HepG2 (cell line): ENCODE results near the gene PPP1R7. TPM values are rescaled to one million over a fixed set of nuclear protein-coding genes. Genes with fewer than 3 reads are reported as not detected.

Source experiments
- BCL6 ChIP-seq: IDR thresholded peaks from 2 replicates; pipeline ENCODE4 v1.6.1; 2016; ENCODE audit warnings: missing genetic modification reagents, missing compliant biosample characterization
- MED13 ChIP-seq: sonication (generic); formaldehyde crosslinking; IDR thresholded peaks from 2 replicates; pipeline ENCODE4 v1.5.0; 2020; ENCODE audit warnings: missing genetic modification reagents
- NPAS2 ChIP-seq: sonication (generic); formaldehyde crosslinking; IDR thresholded peaks from 2 replicates; pipeline ENCODE4 v1.8.0; 2022; ENCODE audit warnings: mild to moderate bottlenecking, missing genetic modification reagents, borderline replicate concordance
- TBL1XR1 ChIP-seq: fragments of 150-350 bp; IDR thresholded peaks from 2 replicates; pipeline ENCODE4 v1.6.1; 2014; ENCODE audit warnings: borderline replicate concordance, low read length; ENCODE audit not compliant: partially characterized antibody
- TBX3 ChIP-seq: fragments of 450-650 bp; IDR thresholded peaks from 2 replicates; pipeline ENCODE4 v1.6.1; 2017; ENCODE audit warnings: antibody characterized with exemption, mild to moderate bottlenecking, inconsistent platforms, borderline replicate concordance
- TSC22D2 ChIP-seq: sonication (generic); formaldehyde crosslinking; IDR thresholded peaks from 2 replicates; pipeline ENCODE4 v1.5.1; 2020; ENCODE audit warnings: missing genetic modification reagents, mild to moderate bottlenecking, borderline replicate concordance
- ZFP1 ChIP-seq: IDR thresholded peaks from 2 replicates; pipeline ENCODE4 v1.6.1; 2016
- ZNF136 ChIP-seq: sonication (generic); formaldehyde crosslinking; IDR thresholded peaks from 2 replicates; pipeline ENCODE4 v1.8.1; 2022; ENCODE audit warnings: low read depth, mild to moderate bottlenecking, moderate library complexity, missing genetic modification reagents
- ZNF256 ChIP-seq: sonication (generic); formaldehyde crosslinking; conservative IDR thresholded peaks from 2 replicates; pipeline ENCODE4 v1.4.0; 2020; ENCODE audit warnings: missing genetic modification reagents
- ZNF383 ChIP-seq: sonication (generic); formaldehyde crosslinking; IDR thresholded peaks from 2 replicates; pipeline ENCODE4 v1.4.0; 2020; ENCODE audit warnings: missing genetic modification reagents, mild to moderate bottlenecking, borderline replicate concordance
- ZNF567 ChIP-seq: sonication (generic); formaldehyde crosslinking; IDR thresholded peaks from 2 replicates; pipeline ENCODE4 v1.8.1; 2023; ENCODE audit warnings: mild to moderate bottlenecking, missing genetic modification reagents, borderline replicate concordance
- ZNF660 ChIP-seq: sonication (generic); formaldehyde crosslinking; IDR thresholded peaks from 2 replicates; pipeline ENCODE4 v1.5.1; 2020; ENCODE audit warnings: mild to moderate bottlenecking, low read depth, missing genetic modification reagents, borderline replicate concordance
- ZNF674 ChIP-seq: sonication (generic); formaldehyde crosslinking; IDR thresholded peaks from 2 replicates; pipeline ENCODE4 v1.5.0; 2020; ENCODE audit warnings: low read depth, mild to moderate bottlenecking, missing genetic modification reagents
- polyA plus RNA-seq, 8 experiments: library from polyadenylated mRNA; depleted of rRNA in 3 of 8; stranded (reverse) in 7 of 8; unstranded in 1 of 8; fragments of >200 nt; fragmentation: Illumina TruSeq in 4 of 8; extraction: Trizol in 4 of 8; gene quantifications; 2 replicates each; pipeline versions ENCODE4 v1.2.1 to v1.2.3, GENCODE V29; 2011 to 2016; ENCODE audit warnings: low read depth in 4 of 8, missing spikeins in 1 of 8, mixed read lengths in 1 of 8; ENCODE audit not compliant: insufficient read depth in 1 of 8
- total RNA-seq, 5 experiments: library from RNA; depleted of rRNA; stranded (reverse); fragments of >200 nt; fragmentation: Illumina TruSeq; extraction: Trizol; gene quantifications; 2 replicates each; pipeline ENCODE4 v1.2.3, GENCODE V29; 2016; ENCODE audit warnings: low read depth in 1 of 5
- TF ChIP-seq, protein P1 (sequence below): sonication (generic); formaldehyde crosslinking; conservative IDR thresholded peaks from 2 replicates; pipeline ENCODE4 v1.4.0; 2020; ENCODE audit warnings: missing genetic modification reagents
- TF ChIP-seq, protein P2 (sequence below): sonication (generic); formaldehyde crosslinking; IDR thresholded peaks from 2 replicates; pipeline ENCODE4 v1.8.0; 2022; ENCODE audit warnings: mild to moderate bottlenecking, missing genetic modification reagents; ENCODE audit not compliant: insufficient replicate concordance
- TF ChIP-seq, protein P3 (sequence below): sonication (generic); formaldehyde crosslinking; IDR thresholded peaks from 2 replicates; pipeline ENCODE4 v1.5.0; 2020; ENCODE audit warnings: mild to moderate bottlenecking, missing genetic modification reagents, borderline replicate concordance
- TF ChIP-seq, protein P4 (sequence below): sonication (generic); formaldehyde crosslinking; IDR thresholded peaks from 2 replicates; pipeline ENCODE4 v1.9.0; 2021; ENCODE audit warnings: missing genetic modification reagents, borderline replicate concordance

The PPP1R7 gene
- total and polyA plus RNA-seq, 2 of the 13 experiments (the other 11 are each of a cell fraction or from before 2014, with no cell fraction given), result 33.3 to 67.9 TPM

DNA sequence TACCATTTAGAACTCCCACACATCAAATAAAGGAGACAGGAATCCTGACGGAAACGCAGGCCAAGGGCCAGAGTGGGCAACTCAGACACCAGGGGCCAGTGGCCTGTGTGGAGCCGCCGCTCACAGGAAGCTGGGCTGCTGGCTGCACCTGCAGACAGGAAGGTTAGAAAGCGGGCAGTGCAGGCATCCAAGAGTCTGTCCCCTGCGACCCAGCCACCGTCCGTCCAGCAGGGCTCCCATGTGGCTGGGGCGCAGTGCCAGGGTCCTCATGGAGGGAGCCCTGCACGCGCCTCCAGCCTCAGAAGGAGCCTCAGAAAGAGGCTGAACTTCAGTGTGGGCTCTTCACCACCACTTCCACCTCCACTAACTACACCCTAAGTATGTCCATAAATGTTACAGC, 35.7 kb downstream of the PPP1R7 start (continued):
- TF ChIP-seq, protein P1, sequence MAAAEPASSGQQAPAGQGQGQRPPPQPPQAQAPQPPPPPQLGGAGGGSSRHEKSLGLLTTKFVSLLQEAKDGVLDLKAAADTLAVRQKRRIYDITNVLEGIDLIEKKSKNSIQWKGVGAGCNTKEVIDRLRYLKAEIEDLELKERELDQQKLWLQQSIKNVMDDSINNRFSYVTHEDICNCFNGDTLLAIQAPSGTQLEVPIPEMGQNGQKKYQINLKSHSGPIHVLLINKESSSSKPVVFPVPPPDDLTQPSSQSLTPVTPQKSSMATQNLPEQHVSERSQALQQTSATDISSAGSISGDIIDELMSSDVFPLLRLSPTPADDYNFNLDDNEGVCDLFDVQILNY, result no peak
- TF ChIP-seq, protein P2, sequence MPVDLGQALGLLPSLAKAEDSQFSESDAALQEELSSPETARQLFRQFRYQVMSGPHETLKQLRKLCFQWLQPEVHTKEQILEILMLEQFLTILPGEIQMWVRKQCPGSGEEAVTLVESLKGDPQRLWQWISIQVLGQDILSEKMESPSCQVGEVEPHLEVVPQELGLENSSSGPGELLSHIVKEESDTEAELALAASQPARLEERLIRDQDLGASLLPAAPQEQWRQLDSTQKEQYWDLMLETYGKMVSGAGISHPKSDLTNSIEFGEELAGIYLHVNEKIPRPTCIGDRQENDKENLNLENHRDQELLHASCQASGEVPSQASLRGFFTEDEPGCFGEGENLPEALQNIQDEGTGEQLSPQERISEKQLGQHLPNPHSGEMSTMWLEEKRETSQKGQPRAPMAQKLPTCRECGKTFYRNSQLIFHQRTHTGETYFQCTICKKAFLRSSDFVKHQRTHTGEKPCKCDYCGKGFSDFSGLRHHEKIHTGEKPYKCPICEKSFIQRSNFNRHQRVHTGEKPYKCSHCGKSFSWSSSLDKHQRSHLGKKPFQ (CRISPR knock-in tag), result no peak
- no peak for TF ChIP-seq ZNF674
- no peak for TF ChIP-seq NPAS2 (CRISPR knock-in tag)
- TF ChIP-seq TSC22D2 (CRISPR knock-in tag), result no peak
- no peak for TF ChIP-seq TBX3
- TF ChIP-seq BCL6 (CRISPR knock-in tag), result no peak
- no peak for TF ChIP-seq ZFP1 (CRISPR knock-in tag)
- TF ChIP-seq ZNF660 (CRISPR knock-in tag), result no peak
- TF ChIP-seq TBL1XR1, result no peak
- no peak for TF ChIP-seq MED13 (CRISPR knock-in tag)
- TF ChIP-seq, protein P3, sequence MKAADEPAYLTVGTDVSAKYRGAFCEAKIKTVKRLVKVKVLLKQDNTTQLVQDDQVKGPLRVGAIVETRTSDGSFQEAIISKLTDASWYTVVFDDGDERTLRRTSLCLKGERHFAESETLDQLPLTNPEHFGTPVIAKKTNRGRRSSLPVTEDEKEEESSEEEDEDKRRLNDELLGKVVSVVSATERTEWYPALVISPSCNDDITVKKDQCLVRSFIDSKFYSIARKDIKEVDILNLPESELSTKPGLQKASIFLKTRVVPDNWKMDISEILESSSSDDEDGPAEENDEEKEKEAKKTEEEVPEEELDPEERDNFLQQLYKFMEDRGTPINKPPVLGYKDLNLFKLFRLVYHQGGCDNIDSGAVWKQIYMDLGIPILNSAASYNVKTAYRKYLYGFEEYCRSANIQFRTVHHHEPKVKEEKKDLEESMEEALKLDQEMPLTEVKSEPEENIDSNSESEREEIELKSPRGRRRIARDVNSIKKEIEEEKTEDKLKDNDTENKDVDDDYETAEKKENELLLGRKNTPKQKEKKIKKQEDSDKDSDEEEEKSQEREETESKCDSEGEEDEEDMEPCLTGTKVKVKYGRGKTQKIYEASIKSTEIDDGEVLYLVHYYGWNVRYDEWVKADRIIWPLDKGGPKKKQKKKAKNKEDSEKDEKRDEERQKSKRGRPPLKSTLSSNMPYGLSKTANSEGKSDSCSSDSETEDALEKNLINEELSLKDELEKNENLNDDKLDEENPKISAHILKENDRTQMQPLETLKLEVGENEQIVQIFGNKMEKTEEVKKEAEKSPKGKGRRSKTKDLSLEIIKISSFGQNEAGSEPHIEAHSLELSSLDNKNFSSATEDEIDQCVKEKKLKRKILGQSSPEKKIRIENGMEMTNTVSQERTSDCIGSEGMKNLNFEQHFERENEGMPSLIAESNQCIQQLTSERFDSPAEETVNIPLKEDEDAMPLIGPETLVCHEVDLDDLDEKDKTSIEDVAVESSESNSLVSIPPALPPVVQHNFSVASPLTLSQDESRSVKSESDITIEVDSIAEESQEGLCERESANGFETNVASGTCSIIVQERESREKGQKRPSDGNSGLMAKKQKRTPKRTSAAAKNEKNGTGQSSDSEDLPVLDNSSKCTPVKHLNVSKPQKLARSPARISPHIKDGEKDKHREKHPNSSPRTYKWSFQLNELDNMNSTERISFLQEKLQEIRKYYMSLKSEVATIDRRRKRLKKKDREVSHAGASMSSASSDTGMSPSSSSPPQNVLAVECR (CRISPR knock-in tag), result no peak
- no peak for TF ChIP-seq ZNF136
- TF ChIP-seq ZNF567, result no peak
- no peak for TF ChIP-seq ZNF383
- TF ChIP-seq ZNF256 (CRISPR knock-in tag), result no peak
- TF ChIP-seq, protein P4, sequence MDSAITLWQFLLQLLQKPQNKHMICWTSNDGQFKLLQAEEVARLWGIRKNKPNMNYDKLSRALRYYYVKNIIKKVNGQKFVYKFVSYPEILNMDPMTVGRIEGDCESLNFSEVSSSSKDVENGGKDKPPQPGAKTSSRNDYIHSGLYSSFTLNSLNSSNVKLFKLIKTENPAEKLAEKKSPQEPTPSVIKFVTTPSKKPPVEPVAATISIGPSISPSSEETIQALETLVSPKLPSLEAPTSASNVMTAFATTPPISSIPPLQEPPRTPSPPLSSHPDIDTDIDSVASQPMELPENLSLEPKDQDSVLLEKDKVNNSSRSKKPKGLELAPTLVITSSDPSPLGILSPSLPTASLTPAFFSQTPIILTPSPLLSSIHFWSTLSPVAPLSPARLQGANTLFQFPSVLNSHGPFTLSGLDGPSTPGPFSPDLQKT (CRISPR knock-in tag), result no peak
